Left kidney (tissue), 2 donors: ENCODE measurements around the gene FGD1. TPM values are rescaled to one million over a fixed set of nuclear protein-coding genes. Genes with fewer than 3 reads are reported as not detected.

ENCODE experiments used
- DNase-seq: peaks from one replicate; pipeline ENCODE4 v3.0.0-alpha.2; 2013
- polyA plus RNA-seq: library from polyadenylated mRNA; unstranded; fragments of 120-200 nt; gene quantifications from one replicate; pipeline ENCODE4 v1.2.1, GENCODE V29; 2013; ENCODE audit not compliant: insufficient read length

FGD1 gene
- polyA plus RNA-seq, 1 donor, result 18.4 TPM

- DNase-seq, result no peak
These were observed 88.8 kb downstream of the FGD1 start for GRCh38 chrX:54407266-54407665.

- DNase-seq, result no peak
These were observed 98.9 kb downstream of the FGD1 start for GRCh38 chrX:54397113-54397512.

Other genes starting within 250 kb of the FGD1 start
- 6.9 TPM for gene WNK3, start 138.2 kb downstream of the FGD1 start, polyA plus RNA-seq
- 52.4 TPM for gene TSR2, start 55.8 kb downstream of the FGD1 start, polyA plus RNA-seq
- gene GNL3L, start 34.0 kb upstream of the FGD1 start, polyA plus RNA-seq, result 23.7 TPM